Measurements from ENCODE around the gene GIMD1. TPM values are rescaled to one million over a fixed set of nuclear protein-coding genes. Genes with fewer than 3 reads are reported as not detected.

Gene GIMD1
- total RNA-seq, 4 donors from 2014 or later: not detected

- DNase-seq: no peak
- TF ChIP-seq POLR2A (IDR thresholded peaks at IDR 0.05): no peak
- no peak for TF ChIP-seq CTCF (IDR thresholded peaks at IDR 0.05)
- H3K9me3 ChIP-seq: no peaks in the 10 kb centered on the region
- H3K4me1 ChIP-seq: no peaks in the 10 kb centered on the region
- intact Hi-C loops (cut with DNase I): no loop called here
- H3K4me3 ChIP-seq: no peak overlapping the region
- H3K27me3 ChIP-seq: peaks cover 0 to 19% (median 0%) of the 10 kb centered on the region in 4 donors
- no peak overlapping the region for H3K27ac ChIP-seq
- H3K36me3 ChIP-seq: no peaks in the 10 kb centered on the region
Measured at GRCh38 chr4:106371161-106371560, 2.6 kb upstream of the GIMD1 start.

GRCh38 chr4:106370214-106370613, 1.6 kb upstream of the GIMD1 start:
- Histone ChIP-seq H3K36me3 (no peaks in the 10 kb centered on the region), H3K27ac (no peak overlapping the region)
- 47 to 51% methylated on average over 2 of the region's 2 CpGs for WGBS, 2 donors

GRCh38 chr4:106369456-106370060, 980 bp upstream of the GIMD1 start:
- Histone ChIP-seq H3K4me3 (no peak overlapping the region), H3K4me1 (peaks cover 0 to 7% (median 0%) of the 10 kb centered on the region in 3 donors), H3K9me3 (no peaks in the 10 kb centered on the region), H3K36me3 (no peaks in the 10 kb centered on the region), H3K27me3 (peaks cover 0 to 15% (median 0%) of the 10 kb centered on the region in 4 donors), H3K27ac (no peak overlapping the region)
- intact Hi-C loops (cut with DNase I): no loop called here
- 16 to 22% methylated on average over 6 of the region's 6 CpGs for WGBS, 2 donors
- DNase-seq: no peak
- TF ChIP-seq CTCF (IDR thresholded peaks at IDR 0.05): peak in 4 of 6 experiments; percentile 25 to 55 (median 32)
- no peak for TF ChIP-seq POLR2A (IDR thresholded peaks at IDR 0.05)

More at GRCh38 chr4:106370214-106370613, 1.6 kb upstream of the GIMD1 start:
- H3K4me1 ChIP-seq: peaks cover 0 to 6% (median 0%) of the 10 kb centered on the region in 3 donors
- H3K27me3 ChIP-seq: peaks cover 0 to 19% (median 0%) of the 10 kb centered on the region in 4 donors
- no peak overlapping the region for H3K4me3 ChIP-seq
- no peaks in the 10 kb centered on the region for H3K9me3 ChIP-seq
- intact Hi-C loops (cut with DNase I): no loop called here
- TF ChIP-seq CTCF (IDR thresholded peaks at IDR 0.05) (no peak), POLR2A (IDR thresholded peaks at IDR 0.05) (no peak)
- DNase-seq: no peak

GRCh38 chr4:106367072-106367471, 1.5 kb downstream of the GIMD1 start:
- TF ChIP-seq CTCF (IDR thresholded peaks at IDR 0.05): no peak
- TF ChIP-seq POLR2A (IDR thresholded peaks at IDR 0.05): no peak
- Histone ChIP-seq H3K9me3 (no peaks in the 10 kb centered on the region), H3K36me3 (no peaks in the 10 kb centered on the region), H3K27me3 (peaks cover 0 to 19% (median 0%) of the 10 kb centered on the region in 4 donors), H3K27ac (no peak overlapping the region), H3K4me3 (no peak overlapping the region), H3K4me1 (peaks cover 0 to 7% (median 0%) of the 10 kb centered on the region in 3 donors)
- no peak for DNase-seq
- 75 to 92% methylated on average over 3 to 4 of the region's 5 CpGs for WGBS, 2 donors
- intact Hi-C loops (cut with DNase I): no loop called here

GRCh38 chr4:106366026-106366425, 2.6 kb downstream of the GIMD1 start:
- no peak for TF ChIP-seq CTCF (IDR thresholded peaks at IDR 0.05)
- H3K27ac ChIP-seq: no peak overlapping the region
- intact Hi-C loops (cut with DNase I): no loop called here
- no peaks in the 10 kb centered on the region for H3K9me3 ChIP-seq
- H3K4me1 ChIP-seq: peaks cover 0 to 7% (median 0%) of the 10 kb centered on the region in 3 donors
- no peak overlapping the region for H3K4me3 ChIP-seq
- no peak for DNase-seq
- peaks cover 0 to 19% (median 0%) of the 10 kb centered on the region in 4 donors for H3K27me3 ChIP-seq
- no peaks in the 10 kb centered on the region for H3K36me3 ChIP-seq
